ENCODE data around the gene CCND1.
"Not testable (repeated sequence)": the region's sequence is repeated elsewhere in the genome, so short reads cannot be mapped to it uniquely, and the experiment has no call there.

CCND1 gene

GRCh38 chr11:69685348-69685747 is 44.4 kb downstream of the CCND1 start:
- Histone ChIP-seq H2AFZ (ENCODE audit: low read depth) (no peak overlapping the region), H3K4me2 (no peak overlapping the region; the same call in 1 of the 2 replicates), H3K9ac (no peak overlapping the region), H3K4me3 (IDR thresholded peaks at IDR 0.05; ENCODE audit: insufficient read depth, low read depth, low read length) (no peak overlapping the region), H3K79me2 (ENCODE audit: insufficient read depth, low read depth) (no peaks in the 10 kb centered on the region), H3K36me3 (ENCODE audit: insufficient read depth) (no peaks in the 10 kb centered on the region), H4K20me1 (ENCODE audit: insufficient read depth) (no peaks in the 10 kb centered on the region), H3K27ac (no peak overlapping the region), H3K4me1 (ENCODE audit: low read depth, poor library complexity, severe bottlenecking) (peaks cover 7% of the 10 kb centered on the region), H3K27me3 (ENCODE audit: insufficient read depth, low read depth) (no peaks in the 10 kb centered on the region)
- no peak for TF ChIP-seq CTCF (conservative IDR thresholded peaks at IDR 0.05; ENCODE audit: low read depth, low read length)

- no peak overlapping the region for H2AFZ ChIP-seq (ENCODE audit: low read depth)
- peaks cover 7% of the 10 kb centered on the region for H3K4me1 ChIP-seq (ENCODE audit: low read depth, poor library complexity, severe bottlenecking)
Measured at GRCh38 chr11:69686452-69686851, 45.5 kb downstream of the CCND1 start.

GRCh38 chr11:69686856-69687255 is 45.9 kb downstream of the CCND1 start:
- Histone ChIP-seq H3K27ac (no peak overlapping the region), H3K4me3 (IDR thresholded peaks at IDR 0.05; ENCODE audit: insufficient read depth, low read depth, low read length) (no peak overlapping the region), H2AFZ (ENCODE audit: low read depth) (no peak overlapping the region), H3K79me2 (ENCODE audit: insufficient read depth, low read depth) (no peaks in the 10 kb centered on the region), H4K20me1 (ENCODE audit: insufficient read depth) (no peaks in the 10 kb centered on the region), H3K27me3 (ENCODE audit: insufficient read depth, low read depth) (no peaks in the 10 kb centered on the region), H3K4me1 (ENCODE audit: low read depth, poor library complexity, severe bottlenecking) (peaks cover 7% of the 10 kb centered on the region), H3K4me2 (no peak overlapping the region), H3K9ac (no peak overlapping the region), H3K36me3 (ENCODE audit: insufficient read depth) (no peaks in the 10 kb centered on the region)
- TF ChIP-seq CTCF (conservative IDR thresholded peaks at IDR 0.05; ENCODE audit: low read depth, low read length) = no peak

More at GRCh38 chr11:69686452-69686851, 45.5 kb downstream of the CCND1 start:
- Histone ChIP-seq H3K4me3 (IDR thresholded peaks at IDR 0.05; ENCODE audit: insufficient read depth, low read depth, low read length) (no peak overlapping the region), H4K20me1 (ENCODE audit: insufficient read depth) (no peaks in the 10 kb centered on the region), H3K79me2 (ENCODE audit: insufficient read depth, low read depth) (no peaks in the 10 kb centered on the region), H3K36me3 (ENCODE audit: insufficient read depth) (no peaks in the 10 kb centered on the region), H3K27ac (no peak overlapping the region), H3K27me3 (ENCODE audit: insufficient read depth, low read depth) (no peaks in the 10 kb centered on the region), H3K9ac (no peak overlapping the region), H3K4me2 (no peak overlapping the region)
- no peak for TF ChIP-seq CTCF (conservative IDR thresholded peaks at IDR 0.05; ENCODE audit: low read depth, low read length)

GRCh38 chr11:69687969-69688771 is 47.2 kb downstream of the CCND1 start:
- H3K27ac ChIP-seq; H3K4me3 ChIP-seq (IDR thresholded peaks at IDR 0.05; ENCODE audit: insufficient read depth, low read depth, low read length); H3K36me3 ChIP-seq (ENCODE audit: insufficient read depth); H3K4me2 ChIP-seq; H3K27me3 ChIP-seq (ENCODE audit: insufficient read depth, low read depth); H4K20me1 ChIP-seq (ENCODE audit: insufficient read depth); H3K9ac ChIP-seq; H3K4me1 ChIP-seq (ENCODE audit: low read depth, poor library complexity, severe bottlenecking); H3K79me2 ChIP-seq (ENCODE audit: insufficient read depth, low read depth); H2AFZ ChIP-seq (ENCODE audit: low read depth): not testable (repeated sequence)

Measured in KMS-11 (cell line).